Ascending aorta (tissue), 2 donors: ENCODE measurements around the gene EIF3L. TPM values are rescaled to one million over a fixed set of nuclear protein-coding genes. Genes with fewer than 3 reads are reported as not detected.

Experiments used
- DNase-seq, 2 donors: peaks; one replicate each; pipeline ENCODE4 v3.0.0-alpha.2; 2019; ENCODE audit warnings: low spot score in 2 of 2
- H3K27ac ChIP-seq, 2 donors: fragments of 200-600 bp; sonication (generic); one replicate each; pipeline ENCODE4 v1.5.1; 2016 to 2017; ENCODE audit warnings: mild to moderate bottlenecking in 1 of 2
- H3K27me3 ChIP-seq: fragments of 200-600 bp; sonication (generic); one replicate; pipeline ENCODE4 v1.5.1; 2017
- H3K36me3 ChIP-seq, 2 donors: fragments of 200-600 bp; sonication (generic); one replicate each; pipeline ENCODE4 v1.5.1; 2016
- H3K4me1 ChIP-seq, 2 donors: fragments of 200-600 bp; sonication (generic); one replicate each; pipeline ENCODE4 v1.5.1; 2016 to 2017; ENCODE audit warnings: mild to moderate bottlenecking in 1 of 2
- H3K4me3 ChIP-seq, 2 donors: fragments of 200-600 bp; sonication (generic); one replicate each; pipeline ENCODE4 v1.5.1; 2016 to 2017; ENCODE audit warnings: mild to moderate bottlenecking in 1 of 2
- H3K9me3 ChIP-seq, 2 donors: fragments of 200-600 bp; sonication (generic); one replicate each; pipeline ENCODE4 v1.5.1; 2016
- CTCF ChIP-seq, 3 experiments: fragments of 200-600 bp in 2 of 3; fragments of 450-650 bp in 1 of 3; sonication (generic) in 2 of 3; IDR thresholded peaks; one replicate each; pipeline ENCODE4 v1.5.1; 2016 to 2019; ENCODE audit warnings: antibody characterized with exemption in 3 of 3, mild to moderate bottlenecking in 1 of 3, moderate library complexity in 1 of 3
- intact Hi-C: fragments of 100-400 bp; cut with DNase I; formaldehyde crosslinking; loops from one replicate; pipeline ENCODE4 v1.15.1; 2023
- total RNA-seq: library from RNA; depleted of rRNA; stranded (reverse); fragments of >200 nt; gene quantifications from one replicate; pipeline ENCODE4 v1.1.0, GENCODE V29; 2016

Gene EIF3L
- total RNA-seq, 1 donor from 2014 or later, result 256 TPM

DNA sequence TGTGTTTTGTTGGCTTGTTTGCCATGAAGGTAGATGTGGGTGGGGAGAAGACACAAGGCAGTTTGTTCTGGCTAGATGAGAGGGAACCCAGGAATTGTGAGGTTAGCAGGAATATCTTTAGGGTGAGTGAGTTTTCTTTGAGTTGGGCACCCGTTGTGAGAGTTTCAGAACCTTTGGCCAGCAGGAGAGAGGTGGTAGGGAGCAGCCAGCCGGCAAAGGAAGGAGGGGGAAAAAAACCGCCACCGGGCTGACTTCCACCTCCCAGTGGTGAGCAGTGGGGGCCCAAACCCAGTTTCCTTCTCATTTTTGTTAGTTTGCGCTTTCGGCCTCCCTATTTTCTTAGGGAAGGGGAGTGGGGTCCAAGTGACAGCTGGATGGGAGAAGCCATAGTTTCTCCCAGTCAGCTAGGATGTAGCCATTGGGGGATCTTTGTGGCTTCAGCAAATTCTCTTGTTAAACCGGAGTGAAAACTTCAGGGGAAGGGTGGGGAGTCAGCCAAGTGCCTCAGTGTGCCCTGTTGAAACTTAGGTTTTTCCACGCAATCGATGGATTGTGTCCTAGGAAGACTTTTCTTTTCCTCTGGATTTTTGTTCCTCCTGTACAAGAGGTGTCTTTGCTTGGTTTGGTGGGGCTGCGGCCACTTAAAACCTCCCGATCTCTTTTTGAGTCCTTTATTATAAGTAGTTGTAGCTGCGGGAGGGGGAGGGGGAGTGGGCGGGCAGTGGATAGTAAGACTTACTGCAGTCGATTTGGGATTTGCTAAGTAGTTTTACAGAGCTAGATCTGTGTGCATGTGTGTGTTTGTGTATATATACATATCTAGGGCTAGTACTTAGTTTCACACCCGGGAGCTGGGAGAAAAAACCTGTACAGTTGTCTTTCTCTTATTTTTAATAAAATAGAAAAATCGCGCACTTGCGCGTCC lies 42.5 kb upstream of the EIF3L start:
- no peaks in the 10 kb centered on the region for H3K36me3 ChIP-seq
- H3K27ac ChIP-seq, result peak overlapping the region; percentile 83 to 89
- H3K27me3 ChIP-seq, result no peaks in the 10 kb centered on the region
- no peak for DNase-seq
- TF ChIP-seq CTCF (IDR thresholded peaks at IDR 0.05), result no peak
- peak overlapping the region; percentile 67 to 72 for H3K4me3 ChIP-seq
- no peaks in the 10 kb centered on the region for H3K9me3 ChIP-seq
- intact Hi-C loops, result loop anchor here (1.0 to 2.0 kb wide), 3 partner anchors 38 to 948 kb away; partner anchors contain the start of genes ANKRD54, LGALS1 and SUN2
- peaks cover 9 to 23% of the 10 kb centered on the region in 2 donors for H3K4me1 ChIP-seq

DNA sequence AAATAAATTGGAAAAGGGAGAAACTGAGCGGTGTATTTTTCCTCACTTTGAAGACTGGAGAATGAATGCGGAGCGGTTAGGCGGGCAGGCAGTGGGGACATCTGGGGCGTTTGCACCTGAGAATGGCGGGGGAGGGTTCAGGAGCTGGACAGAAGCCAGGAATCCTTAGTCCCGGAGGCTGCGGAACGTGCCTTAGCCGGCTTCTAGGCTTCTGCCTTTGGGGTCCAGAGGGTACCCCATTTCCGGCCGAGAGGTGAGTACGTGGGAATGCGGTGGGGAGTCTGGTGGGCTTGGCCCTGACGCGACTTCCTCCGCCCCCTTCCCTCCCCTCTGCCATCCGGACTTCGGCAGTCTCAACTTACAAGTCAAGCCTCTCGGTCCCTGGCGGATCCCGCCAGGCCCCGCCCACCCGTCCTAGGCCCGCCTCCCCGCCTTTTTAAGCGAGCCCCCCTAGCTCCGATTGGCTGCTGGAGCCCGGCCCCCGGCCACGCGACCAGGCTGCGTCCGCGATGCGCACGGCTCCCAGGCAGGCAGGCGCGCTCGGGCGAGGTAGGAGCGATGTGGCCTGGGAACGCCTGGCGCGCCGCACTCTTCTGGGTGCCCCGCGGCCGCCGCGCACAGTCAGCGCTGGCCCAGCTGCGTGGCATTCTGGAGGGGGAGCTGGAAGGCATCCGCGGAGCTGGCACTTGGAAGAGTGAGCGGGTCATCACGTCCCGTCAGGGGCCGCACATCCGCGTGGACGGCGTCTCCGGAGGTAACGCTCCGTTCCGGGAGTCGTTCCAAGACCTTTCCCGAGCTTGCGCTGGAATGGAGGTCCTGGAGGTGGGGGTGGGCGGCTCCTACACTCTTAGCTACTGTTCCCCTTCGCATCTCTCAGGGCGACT lies 41.6 kb upstream of the EIF3L start, which contains the start of gene GCAT:
TSS of gene GCAT (plus strand) at position 525 of the 884 bp plus-strand sequence. CDS start at position 559, 34 bp downstream.
- intact Hi-C loops, result loop anchor here (1.0 to 2.0 kb wide), 3 partner anchors 37 to 947 kb away; partner anchors contain the start of genes ANKRD54, LGALS1 and SUN2
- peak; percentile 80 to 98 for DNase-seq
- H3K27ac ChIP-seq, result peak within 1 kb of the TSS; percentile 83 to 89
- peak within 1 kb of the TSS; percentile 67 to 72 for H3K4me3 ChIP-seq
- no peak for TF ChIP-seq CTCF (IDR thresholded peaks at IDR 0.05)
- H3K9me3 ChIP-seq, result no peaks in the 10 kb centered on the region
- H3K4me1 ChIP-seq, result peaks cover 6 to 17% of the 10 kb centered on the region in 2 donors
- no peaks in the 10 kb centered on the region for H3K36me3 ChIP-seq
- no peaks in the 10 kb centered on the region for H3K27me3 ChIP-seq

GRCh38 chr22:37808294-37808657 lies 40.9 kb upstream of the EIF3L start:
- Histone ChIP-seq H3K4me1 (peaks cover 6 to 13% of the 10 kb centered on the region in 2 donors), H3K9me3 (no peaks in the 10 kb centered on the region), H3K4me3 (peak overlapping the region; percentile 67 to 72), H3K27ac (peak overlapping the region; percentile 47 to 63), H3K36me3 (no peaks in the 10 kb centered on the region), H3K27me3 (no peaks in the 10 kb centered on the region)
- DNase-seq, result no peak
- TF ChIP-seq CTCF (IDR thresholded peaks at IDR 0.05), result no peak
- intact Hi-C loops, result no loop called here

- no peak overlapping the region for H3K4me3 ChIP-seq
- H3K27ac ChIP-seq, result no peak overlapping the region
- no peaks in the 10 kb centered on the region for H3K27me3 ChIP-seq
- no peaks in the 10 kb centered on the region for H3K9me3 ChIP-seq
- DNase-seq, result no peak
- H3K4me1 ChIP-seq, result peaks cover 6 to 10% of the 10 kb centered on the region in 2 donors
- intact Hi-C loops, result no loop called here
- no peaks in the 10 kb centered on the region for H3K36me3 ChIP-seq
- no peak for TF ChIP-seq CTCF (IDR thresholded peaks at IDR 0.05)
These were observed 39.4 kb upstream of the EIF3L start for GRCh38 chr22:37809672-37810333.

DNA sequence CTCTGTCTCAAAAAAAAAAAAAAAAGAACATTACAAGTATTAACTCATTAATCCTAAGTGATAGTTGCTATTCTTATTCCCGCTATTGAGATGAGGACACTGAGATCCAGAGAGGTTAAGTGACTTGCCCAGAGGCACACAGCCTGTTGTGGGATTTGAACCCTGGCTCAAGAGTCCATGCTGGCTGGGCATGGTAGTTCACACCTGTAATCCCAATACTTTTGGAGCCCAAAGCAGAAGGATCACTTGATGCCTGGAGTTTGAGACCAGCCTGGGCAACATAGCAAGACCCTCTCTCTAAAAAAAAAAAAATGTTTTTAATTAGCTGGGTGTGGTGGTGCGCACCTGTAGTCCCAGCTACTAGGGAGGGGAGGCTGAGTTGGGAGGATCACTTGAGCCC lies 37.4 kb upstream of the EIF3L start:
- Histone ChIP-seq H3K4me3 (no peak overlapping the region), H3K9me3 (no peaks in the 10 kb centered on the region), H3K4me1 (peaks cover 2 to 10% of the 10 kb centered on the region in 2 donors), H3K36me3 (no peaks in the 10 kb centered on the region), H3K27ac (no peak overlapping the region), H3K27me3 (no peaks in the 10 kb centered on the region)
- intact Hi-C loops, result no loop called here
- DNase-seq, result no peak
- TF ChIP-seq CTCF (IDR thresholded peaks at IDR 0.05), result no peak
